ENCODE data around the gene CORO2B. TPM values are rescaled to one million over a fixed set of nuclear protein-coding genes. Genes with fewer than 3 reads are reported as not detected.

The CORO2B gene
- total and polyA plus RNA-seq, 2 of the 4 experiments (the other 2 are of a cell fraction): 9.3 to 39.3 TPM

DNA sequence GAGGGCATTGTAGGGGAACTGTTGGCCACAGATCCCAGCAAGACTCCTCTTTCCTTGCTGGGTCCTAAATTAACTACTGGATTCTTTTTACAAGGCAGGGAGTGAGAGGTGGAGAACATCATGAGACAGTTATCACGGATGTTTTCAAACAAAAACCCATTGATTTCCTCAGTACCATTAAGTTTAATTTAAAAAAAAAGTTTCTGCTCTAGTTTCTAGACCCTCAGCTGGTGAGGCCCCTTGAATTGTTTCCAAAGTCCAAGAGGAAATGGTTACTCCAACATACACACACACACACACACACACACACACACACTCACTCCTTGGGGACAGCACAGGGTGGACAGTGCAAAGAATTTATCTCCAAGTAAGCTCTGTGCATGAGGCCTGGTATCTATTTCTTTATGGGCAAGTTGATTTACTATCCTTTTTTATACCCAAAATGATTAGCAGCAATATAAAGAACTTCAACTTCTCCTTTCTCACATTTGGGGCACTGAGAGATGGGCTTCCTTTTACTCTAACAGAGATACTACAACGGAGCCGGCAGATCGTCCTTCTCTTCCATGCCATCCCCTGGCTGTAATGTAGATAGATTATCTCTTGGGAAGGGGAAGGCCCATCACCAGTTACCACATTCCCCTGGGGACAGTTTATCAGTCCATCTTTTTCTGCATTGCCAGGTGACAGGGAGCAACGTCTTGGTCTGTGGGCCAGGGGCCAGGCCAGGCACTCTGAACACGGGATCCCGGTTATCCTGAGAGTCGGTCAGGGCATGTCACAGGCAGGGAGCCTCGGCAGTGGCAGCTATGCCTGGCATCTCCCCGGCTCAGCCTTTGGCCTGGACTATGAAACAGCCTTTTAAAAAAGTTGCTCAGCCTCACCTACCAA is 54.7 kb downstream of the CORO2B start:
- dilution Hi-C loops (cut with HindIII; ENCODE audit: low sequenced_read_pairs, unreplicated experiment): no loop called here
- ATAC-seq (ENCODE audit: low read depth): no peak
- H3K23ac ChIP-seq (ENCODE audit: low read depth, low read length): no peak overlapping the region

More for the DNA sequence above, 54.7 kb downstream of the CORO2B start:
- Histone ChIP-seq H2AK5ac (ENCODE audit: low read depth, low read length) (peak overlapping the region; percentile 56; the same call in 1 of the 2 replicates), H3K36me3 (ENCODE audit: control insufficient read depth, insufficient read depth, low read length) (no peaks in the 10 kb centered on the region), H3K27ac (ENCODE audit: insufficient read depth, low read length) (no peak overlapping the region), H2BK15ac (ENCODE audit: low read depth, low read length) (no peak overlapping the region; the same call in 2 of the 3 replicates), H3K56ac (ENCODE audit: extremely low read depth, insufficient read depth, low read length) (no peak overlapping the region), H3K9me3 (ENCODE audit: control insufficient read depth, insufficient read depth, low read length) (no peaks in the 10 kb centered on the region), H3K9me1 (ENCODE audit: insufficient read depth, low read length) (peaks cover 20% of the 10 kb centered on the region), H4K91ac (ENCODE audit: insufficient read depth, low read depth, low read length) (no peak overlapping the region), H3K79me1 (ENCODE audit: low read depth in 1 of 2, low read length in 2 of 2) (peaks cover 20 to 69% of the 10 kb centered on the region in 2 experiments), H3K18ac (ENCODE audit: low read depth, low read length) (no peak overlapping the region), H3K14ac (replicated peaks; ENCODE audit: low read depth, low read length) (0 out of 2 replicates have a peak overlapping the region, but pooled peaks have one; percentile 43), H3K27me3 (ENCODE audit: control insufficient read depth, insufficient read depth, low read length) (no peaks in the 10 kb centered on the region), H4K8ac (ENCODE audit: low read depth in 2 of 2, low read length in 2 of 2) (no peak overlapping the region), H3K4ac (ENCODE audit: low read depth, low read length) (no peak overlapping the region), H3K4me1 (ENCODE audit: control insufficient read depth, insufficient read depth, low read length) (peaks cover 24% of the 10 kb centered on the region), H2BK120ac (ENCODE audit: low read depth, low read length) (peak overlapping the region; percentile 20; the same call in 1 of the 2 replicates), H2BK20ac (ENCODE audit: low read depth, low read length) (0 out of 2 replicates have a peak overlapping the region, but pooled peaks have one; percentile 8), H4K5ac (ENCODE audit: low read depth, low read length) (no peak overlapping the region), H3K4me2 (ENCODE audit: low read depth, low read length) (no peak overlapping the region), H3K4me3 (ENCODE audit: insufficient read depth, low read depth, low read length) (no peak overlapping the region), H2AFZ (replicated peaks; ENCODE audit: low read length, poor library complexity) (no peak overlapping the region), H2BK5ac (ENCODE audit: low read depth, low read length, poor library complexity, severe bottlenecking) (no peak overlapping the region), H2AK9ac (replicated peaks; ENCODE audit: low read depth, low read length, poor library complexity) (peak overlapping the region; percentile 58), H4K20me1 (ENCODE audit: insufficient read depth, low read length) (no peaks in the 10 kb centered on the region), H3K9ac (ENCODE audit: low read depth, low read length) (no peak overlapping the region)
- CTCF ChIA-PET: no interaction called here
- whole genome bisulfite sequencing, 2 experiments (ENCODE audit: extremely low coverage in 2 of 2, insufficient read length in 1 of 2): 76% methylated on average over 4 of the region's 10 CpGs; no CpG with 5 or more reads in 1 of the 2 experiments
- POLR2A ChIA-PET (ENCODE audit: unreplicated experiment): no interaction called here
- intact Hi-C loops (cut with micrococcal nuclease): no loop called here
- TF ChIP-seq, protein P1, sequence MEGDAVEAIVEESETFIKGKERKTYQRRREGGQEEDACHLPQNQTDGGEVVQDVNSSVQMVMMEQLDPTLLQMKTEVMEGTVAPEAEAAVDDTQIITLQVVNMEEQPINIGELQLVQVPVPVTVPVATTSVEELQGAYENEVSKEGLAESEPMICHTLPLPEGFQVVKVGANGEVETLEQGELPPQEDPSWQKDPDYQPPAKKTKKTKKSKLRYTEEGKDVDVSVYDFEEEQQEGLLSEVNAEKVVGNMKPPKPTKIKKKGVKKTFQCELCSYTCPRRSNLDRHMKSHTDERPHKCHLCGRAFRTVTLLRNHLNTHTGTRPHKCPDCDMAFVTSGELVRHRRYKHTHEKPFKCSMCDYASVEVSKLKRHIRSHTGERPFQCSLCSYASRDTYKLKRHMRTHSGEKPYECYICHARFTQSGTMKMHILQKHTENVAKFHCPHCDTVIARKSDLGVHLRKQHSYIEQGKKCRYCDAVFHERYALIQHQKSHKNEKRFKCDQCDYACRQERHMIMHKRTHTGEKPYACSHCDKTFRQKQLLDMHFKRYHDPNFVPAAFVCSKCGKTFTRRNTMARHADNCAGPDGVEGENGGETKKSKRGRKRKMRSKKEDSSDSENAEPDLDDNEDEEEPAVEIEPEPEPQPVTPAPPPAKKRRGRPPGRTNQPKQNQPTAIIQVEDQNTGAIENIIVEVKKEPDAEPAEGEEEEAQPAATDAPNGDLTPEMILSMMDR (conservative IDR thresholded peaks at IDR 0.05; ENCODE audit: low read depth, low read length): no peak
- TF ChIP-seq BHLHE40 (IDR thresholded peaks at IDR 0.05; ENCODE audit: low read depth, low read length) (no peak), NFE2L2 (IDR thresholded peaks at IDR 0.05; ENCODE audit: low read depth, low read length) (no peak), CHD1 (IDR thresholded peaks at IDR 0.05; ENCODE audit: low read depth, low read length) (no peak)
- in situ Hi-C loops (cut with MboI; ENCODE audit: low sequenced_read_pairs): no loop called here
- no TSS peak for BruUV-seq (replicated peaks)
- no peak for DNase-seq
